ENCODE measurements around the gene HERC5.
A peak's percentile ranks its signal among the peaks of the same experiment; 100 is the strongest.
"Not testable (repeated sequence)": the region's sequence is repeated elsewhere in the genome, so short reads cannot be mapped to it uniquely, and the experiment has no call there.

The HERC5 gene

DNA sequence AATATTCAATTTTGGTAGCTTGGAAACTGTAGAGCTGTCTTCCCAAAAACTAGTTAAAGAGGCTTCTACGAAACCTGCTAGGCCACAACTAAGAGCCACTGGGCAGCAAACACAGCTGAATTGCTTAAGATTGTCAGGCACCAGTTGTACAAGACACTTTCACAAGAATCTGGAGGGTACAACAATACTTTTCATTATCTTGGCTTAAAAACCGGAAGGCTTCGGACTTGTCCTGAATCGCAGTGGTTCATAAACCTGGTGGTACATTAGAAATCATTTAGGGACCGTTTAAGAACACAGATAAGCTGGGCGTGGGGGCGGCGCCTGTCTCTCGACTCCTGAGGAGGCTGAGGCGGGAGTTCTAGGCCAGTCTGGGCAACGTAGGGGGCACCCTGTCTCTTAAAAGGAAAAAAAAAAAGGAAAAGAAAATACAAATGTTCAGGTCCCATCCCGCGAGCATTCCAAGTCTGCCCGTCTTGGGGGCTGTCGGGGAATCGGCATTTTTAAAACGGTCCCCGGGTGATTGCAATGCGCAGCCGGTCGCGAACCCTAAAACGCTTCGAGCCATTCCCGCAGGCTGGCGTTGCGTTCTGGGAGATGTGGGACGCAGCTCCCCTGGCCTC is 65.9 kb downstream of the HERC5 start:
- peak; percentile 9 for DNase-seq (ENCODE audit: low spot score)

DNA sequence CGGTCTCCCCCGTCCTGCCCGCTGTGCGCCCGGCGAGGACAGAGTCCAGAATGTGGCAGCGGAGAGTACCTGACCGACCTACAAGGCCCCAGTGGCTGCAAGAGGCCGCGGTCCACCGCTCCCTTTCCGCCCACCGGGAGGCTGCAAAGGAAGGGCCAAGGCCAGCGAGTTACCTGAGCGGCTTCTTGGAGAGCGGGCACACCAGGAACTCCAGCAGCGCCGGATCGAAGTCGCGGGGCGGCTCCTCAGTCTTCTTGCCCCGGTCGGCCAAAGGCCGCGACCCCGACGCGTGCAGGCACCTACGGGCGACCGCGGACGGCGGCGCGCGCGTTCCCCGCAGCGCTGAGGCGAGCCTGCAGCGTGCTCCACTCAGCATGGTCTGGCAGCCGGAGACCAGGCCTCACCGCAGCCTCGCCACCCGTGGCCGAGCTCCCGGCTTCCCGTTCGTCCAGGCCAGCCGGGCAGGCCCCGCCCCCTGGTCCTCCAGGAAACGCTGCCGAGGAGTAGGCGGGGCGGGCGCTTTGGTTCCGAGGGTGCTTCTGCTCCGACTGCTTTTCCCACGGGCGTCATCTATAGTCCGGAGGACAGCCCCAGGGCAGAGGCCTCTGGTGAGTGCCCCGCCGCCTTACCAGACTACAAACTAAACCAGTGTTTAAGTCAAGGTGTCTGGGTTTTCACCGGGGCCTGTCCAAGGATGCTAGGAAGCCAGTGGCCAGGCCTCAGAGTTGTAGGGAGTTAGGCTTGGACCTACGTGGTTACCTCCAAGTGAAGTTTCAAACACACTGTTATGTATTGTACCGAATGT is 66.6 kb downstream of the HERC5 start, which contains the start of gene PYURF:
PYURF (minus strand) TSS at position 452 of the 805 bp plus-strand sequence; CDS start at position 376, 76 bp downstream.
- peak; percentile 66 for DNase-seq (ENCODE audit: low spot score)

DNA sequence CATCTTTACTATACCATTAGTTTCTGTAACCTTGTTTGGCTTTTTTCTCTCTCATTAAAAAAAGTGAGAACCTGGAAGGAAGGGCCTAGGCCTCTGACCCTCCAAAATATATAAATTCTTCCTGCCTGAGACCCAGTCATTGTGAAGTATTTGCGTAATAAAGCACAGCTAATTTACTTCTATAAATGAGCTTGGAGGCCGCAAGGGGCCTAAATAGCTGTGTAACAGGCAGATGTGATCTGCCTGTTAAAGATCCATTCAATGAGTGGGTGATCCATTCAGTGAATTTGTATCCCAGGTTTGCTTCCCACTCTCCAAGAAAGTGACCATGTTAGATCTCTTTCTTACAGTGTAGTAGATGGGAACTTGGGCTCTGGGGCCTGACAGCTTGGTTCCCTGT is 67.3 kb downstream of the HERC5 start:
- DNase-seq (ENCODE audit: low spot score), result no peak

DNA sequence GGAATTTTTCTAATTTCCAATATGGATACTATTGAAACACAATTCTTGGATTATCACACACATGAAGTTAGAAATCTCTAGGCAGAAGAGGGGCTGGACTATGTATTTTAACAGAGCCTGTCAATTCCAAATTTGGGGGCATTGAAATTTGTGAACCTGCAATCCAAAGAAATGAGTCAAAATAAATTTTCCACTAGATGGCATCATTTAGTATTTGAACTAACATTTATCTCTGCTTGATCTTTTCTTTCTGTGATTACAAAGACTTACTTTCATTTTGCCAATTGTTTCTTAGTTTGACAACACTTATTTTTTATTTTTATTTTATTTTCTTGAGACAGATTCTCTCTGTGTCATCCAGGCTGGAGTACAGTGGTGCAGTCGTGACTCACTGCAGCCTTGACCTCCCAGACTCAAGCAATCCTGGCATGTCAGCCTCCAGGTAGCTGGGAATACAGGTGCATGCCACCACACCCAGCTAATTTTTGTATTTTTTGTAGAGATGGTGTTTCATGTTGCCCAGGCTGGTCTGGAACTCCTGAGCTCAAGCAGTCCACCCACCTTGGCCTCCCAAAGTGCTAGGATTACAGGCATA is 69.4 kb downstream of the HERC5 start:
- peak; percentile 11 for DNase-seq (ENCODE audit: low spot score)

DNA sequence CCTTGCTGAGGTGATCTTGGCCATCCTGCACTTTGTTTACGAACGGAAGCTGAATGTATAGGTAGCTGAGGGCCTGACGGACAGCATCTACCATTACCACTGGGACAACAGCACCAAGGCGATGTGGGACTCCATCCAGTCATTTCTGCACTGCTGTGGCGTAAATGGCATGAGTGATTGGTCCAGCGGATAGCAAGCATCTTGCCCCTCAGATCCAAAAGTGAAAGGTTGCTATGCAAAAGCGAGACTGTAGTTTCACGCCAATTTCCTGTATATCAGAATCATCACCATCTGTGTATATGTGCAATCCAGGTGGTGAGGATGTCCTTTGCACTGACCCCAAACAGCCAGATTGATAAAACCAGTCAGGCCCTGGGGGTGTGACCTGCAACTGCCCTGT is 70.9 kb downstream of the HERC5 start:
- no peak for DNase-seq (ENCODE audit: low spot score)

DNA sequence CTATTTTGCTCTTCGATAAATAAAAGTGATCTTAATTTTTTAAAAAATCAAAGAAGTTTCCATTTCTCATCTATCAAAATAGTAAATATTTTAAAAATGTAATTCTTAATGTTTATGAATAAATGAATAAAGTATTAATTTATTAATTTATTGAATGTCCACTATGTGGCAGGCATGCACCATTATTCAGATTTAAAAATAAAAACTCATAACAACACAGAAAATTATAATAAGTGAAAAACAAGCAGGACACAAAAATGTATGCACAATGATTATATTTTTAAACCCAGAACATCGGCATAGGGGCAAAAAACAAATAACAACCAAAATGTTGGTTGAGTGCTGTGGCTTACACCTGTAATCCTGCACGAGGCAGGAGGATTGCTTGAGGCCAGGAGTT is 71.9 kb downstream of the HERC5 start:
- no peak for DNase-seq (ENCODE audit: low spot score)

DNA sequence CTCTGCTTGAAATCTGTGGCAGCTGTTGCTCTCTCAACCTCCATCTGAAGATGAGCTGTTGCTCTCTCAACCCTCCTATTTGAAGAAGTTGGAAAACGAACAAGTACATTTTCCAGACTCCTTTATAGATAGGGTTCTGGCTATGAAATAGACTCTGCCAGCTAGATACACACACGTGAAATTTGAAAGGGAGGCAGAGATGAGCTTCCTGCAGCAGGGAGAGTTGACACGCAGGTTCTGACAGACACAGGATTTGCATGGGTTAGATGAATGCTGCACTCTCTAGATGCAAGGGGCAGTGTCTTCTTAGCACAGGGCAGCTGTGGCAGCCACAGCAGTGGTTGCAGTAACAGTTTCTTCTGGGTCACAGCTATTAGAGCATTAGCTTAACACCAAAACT is 74.6 kb downstream of the HERC5 start:
- no peak for DNase-seq (ENCODE audit: low spot score)

DNA sequence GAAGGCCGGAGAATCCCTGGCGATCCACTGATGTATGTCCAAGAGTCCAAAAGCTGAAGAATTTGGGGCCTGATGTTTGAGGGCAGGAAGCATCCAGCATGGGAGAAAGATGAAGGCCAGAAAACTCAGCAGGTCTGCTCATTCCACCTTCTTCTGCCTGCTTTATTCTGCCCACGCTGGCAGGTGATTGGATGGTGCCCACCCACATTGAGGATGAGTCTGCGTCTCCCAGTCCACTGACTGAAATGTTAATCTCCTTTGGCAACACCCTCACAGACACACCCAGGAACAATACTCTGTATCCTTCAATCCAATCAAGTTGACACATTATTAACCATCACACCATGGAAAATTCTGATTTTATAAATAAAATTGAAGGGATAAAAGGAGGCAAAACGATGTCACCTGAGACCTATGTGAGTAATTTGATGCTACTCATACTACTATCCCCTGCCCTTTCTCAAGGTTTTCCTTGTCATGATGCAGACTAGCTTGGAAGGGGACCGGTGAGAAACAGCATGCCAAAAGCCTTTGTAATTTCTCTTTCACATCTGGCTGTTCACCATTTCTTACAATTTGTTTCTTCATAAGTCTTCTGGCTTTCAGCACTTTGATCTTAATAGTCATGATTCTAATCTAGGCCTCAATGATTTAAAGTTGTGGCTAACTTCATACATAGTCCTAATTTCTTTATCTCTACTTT is 76.3 kb downstream of the HERC5 start:
- no peak for DNase-seq (ENCODE audit: low spot score)

DNA sequence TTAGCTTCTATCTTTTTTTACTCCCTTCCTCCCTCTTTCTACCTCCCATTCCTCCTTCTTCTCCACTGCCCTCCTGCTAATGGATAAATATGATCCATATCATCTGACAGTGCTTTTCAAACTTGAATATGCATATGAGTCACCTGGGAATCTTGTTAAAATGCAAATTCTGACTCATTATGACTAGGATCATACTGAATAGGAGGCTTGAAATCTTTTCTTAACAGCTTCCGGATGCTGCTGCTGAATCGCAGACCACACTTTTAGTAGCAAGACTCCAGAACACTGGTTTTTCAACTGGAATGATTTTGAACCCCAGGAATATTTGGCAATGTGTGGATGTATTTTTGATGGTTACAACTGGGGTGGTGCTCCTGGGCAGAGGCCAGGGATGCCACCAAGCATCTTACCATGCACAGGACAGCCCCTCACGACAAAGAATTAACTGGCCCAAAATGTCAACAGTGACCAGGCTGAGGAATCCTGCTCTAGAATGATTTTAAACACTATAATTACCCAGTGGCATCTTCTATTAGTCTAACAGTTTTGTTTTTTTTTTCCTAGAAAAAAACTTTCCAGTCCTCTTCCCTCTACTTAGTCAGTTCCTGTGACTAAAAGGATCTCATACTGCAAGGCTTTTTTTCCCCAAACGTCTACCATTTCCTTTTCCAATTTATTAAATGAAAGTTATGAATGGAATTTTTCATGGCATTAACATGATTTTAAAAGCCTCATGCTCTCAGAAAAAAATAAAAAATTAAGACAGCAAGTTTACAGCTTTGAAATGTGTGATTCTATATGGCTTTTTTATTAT is 77.2 kb downstream of the HERC5 start:
- DNase-seq (ENCODE audit: low spot score), result no peak

DNA sequence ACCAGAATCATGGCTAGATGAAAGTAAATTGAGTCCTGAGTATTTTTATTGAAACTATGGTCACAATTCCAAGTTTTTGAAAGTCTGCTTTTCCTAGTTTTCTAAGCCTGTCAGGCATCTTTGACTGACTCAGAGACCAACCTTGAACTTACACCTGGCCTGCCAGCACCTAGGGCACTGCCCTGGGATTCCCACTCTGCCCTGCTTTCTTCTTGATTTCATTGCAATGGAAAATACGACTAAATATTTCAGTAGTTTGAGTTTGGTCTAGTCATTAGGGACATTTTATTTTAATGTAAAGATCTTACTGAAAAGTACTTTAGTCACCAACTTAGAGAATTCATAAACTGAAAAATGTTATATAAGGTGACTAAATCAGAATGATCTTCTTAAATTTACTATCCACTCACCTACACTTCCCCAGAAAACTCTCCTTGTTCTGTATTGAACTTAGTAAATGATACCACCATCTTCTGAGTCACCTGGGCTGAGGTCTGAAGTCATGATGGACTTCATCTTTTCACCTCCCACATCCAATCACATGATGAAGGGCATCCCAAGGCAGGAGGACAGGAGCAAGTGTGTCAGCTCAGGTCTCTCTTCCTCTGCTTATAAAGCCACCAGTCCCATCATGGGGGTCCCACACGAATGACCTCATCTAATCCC is 78.3 kb downstream of the HERC5 start:
- no peak for DNase-seq (ENCODE audit: low spot score)

DNA sequence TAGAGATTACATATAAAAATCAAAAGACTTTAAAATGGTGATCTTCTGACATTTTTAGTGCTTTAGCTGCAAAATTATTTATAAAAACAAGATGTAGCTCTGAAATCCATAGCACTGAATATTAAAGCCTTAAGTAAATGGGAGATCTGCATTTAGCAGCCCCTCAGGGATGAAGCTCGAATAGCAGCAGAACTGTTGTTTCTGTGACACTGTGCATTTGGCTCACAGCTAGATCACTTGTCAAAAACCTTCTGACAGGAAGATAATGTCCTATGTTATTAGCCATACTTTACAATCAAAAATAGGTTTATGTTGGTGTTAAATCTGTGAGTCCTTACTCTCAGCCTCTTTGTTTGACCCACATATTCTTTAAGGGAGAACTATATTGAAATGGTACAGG is 80.8 kb downstream of the HERC5 start:
- no peak for DNase-seq (ENCODE audit: low spot score)

DNA sequence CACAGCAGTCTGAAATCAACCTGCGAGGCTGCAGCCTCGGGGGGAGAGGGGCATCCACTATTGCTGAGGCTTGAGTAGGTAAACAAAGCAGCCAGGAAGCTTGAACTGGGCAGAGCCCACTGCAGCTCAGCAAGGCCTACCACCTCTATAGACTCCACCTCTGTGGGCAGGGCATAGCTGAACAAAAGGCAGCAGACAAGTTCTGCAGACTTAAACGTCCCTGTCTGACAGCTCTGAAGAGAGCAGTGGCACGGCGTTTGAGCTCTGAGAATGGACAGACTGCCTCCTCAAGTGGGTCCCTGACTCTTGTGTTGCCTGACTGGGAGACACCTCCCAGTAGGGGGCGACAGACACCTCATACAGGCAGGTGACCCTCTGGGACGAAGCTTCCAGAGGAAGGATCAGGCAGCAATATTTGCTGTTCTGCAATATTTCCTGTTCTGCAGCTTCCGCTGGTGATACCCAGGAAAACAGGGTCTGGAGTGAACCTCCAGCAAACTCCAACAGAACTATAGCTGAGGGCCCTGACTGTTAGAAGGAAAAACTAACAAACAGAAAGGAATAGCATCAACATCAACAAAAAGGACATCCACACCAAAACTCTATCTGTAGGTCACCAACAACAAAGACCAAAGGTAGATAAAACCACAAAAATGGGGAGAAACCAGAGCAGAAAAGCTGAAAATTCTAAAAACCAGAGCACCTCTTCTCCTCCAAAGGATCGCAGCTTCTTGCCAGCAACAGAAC is 82.6 kb downstream of the HERC5 start:
- DNase-seq (ENCODE audit: low spot score), result not testable (repeated sequence)

DNA sequence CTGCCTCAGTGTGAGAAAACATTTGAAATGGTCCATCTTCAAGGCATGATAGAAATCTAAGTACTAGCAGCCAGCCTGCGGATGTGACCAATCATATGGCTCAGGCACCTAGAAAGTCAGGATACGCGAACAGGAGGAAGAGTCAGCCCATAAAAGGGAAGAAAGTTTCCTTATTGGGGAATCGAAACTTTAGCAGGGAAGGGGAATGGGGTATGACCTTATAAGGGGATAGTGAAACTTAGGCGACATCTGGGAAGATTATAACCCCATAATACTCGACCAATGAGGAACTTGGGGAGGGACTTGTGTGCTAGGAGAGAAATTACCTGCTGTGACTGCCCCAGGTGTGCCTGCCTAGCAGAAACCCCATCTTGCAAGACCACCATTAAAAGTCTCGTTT is 92.9 kb downstream of the HERC5 start:
- no peak for DNase-seq (ENCODE audit: low spot score)
